H9 (cell line): ENCODE data around the gene ZNF616. TPM values are rescaled to one million over a fixed set of nuclear protein-coding genes. Genes with fewer than 3 reads are reported as not detected.
A peak's percentile ranks its signal among the peaks of the same experiment; 100 is the strongest.

Experiments used
- DNase-seq: peaks from one replicate; pipeline ENCODE4 v3.0.0-alpha.2; 2017
- H2AFZ ChIP-seq: one replicate; pipeline ENCODE4 v1.6.1; 2013; ENCODE audit warnings: mild to moderate bottlenecking, low read length, control low read depth, moderate library complexity
- H2AK5ac ChIP-seq: 2 replicates; pipeline ENCODE4 v1.6.1; 2013; ENCODE audit warnings: low read length, control low read depth, mixed read lengths; ENCODE audit not compliant: insufficient read length
- H2BK120ac ChIP-seq: one replicate; pipeline ENCODE4 v1.6.1; 2013; ENCODE audit warnings: low read depth, mild to moderate bottlenecking, low read length, control low read depth, inconsistent platforms; ENCODE audit not compliant: poor library complexity, severe bottlenecking
- H2BK12ac ChIP-seq: 2 replicates; pipeline ENCODE4 v1.6.1; 2013; ENCODE audit warnings: low read length, control low read depth, mixed read lengths, low read depth; ENCODE audit not compliant: insufficient read length
- H2BK15ac ChIP-seq: 2 replicates; pipeline ENCODE4 v1.6.1; 2013; ENCODE audit warnings: low read depth, low read length, control low read depth
- H2BK20ac ChIP-seq: one replicate; pipeline ENCODE4 v1.6.1; 2013; ENCODE audit warnings: low read depth, mild to moderate bottlenecking, low read length, control low read depth, inconsistent platforms; ENCODE audit not compliant: poor library complexity, severe bottlenecking
- H2BK5ac ChIP-seq: 2 replicates; pipeline ENCODE4 v1.6.1; 2013; ENCODE audit warnings: low read length, control low read depth, mixed read lengths; ENCODE audit not compliant: insufficient read length
- H3K14ac ChIP-seq: 2 replicates; pipeline ENCODE4 v1.6.1; 2013; ENCODE audit warnings: low read length, control low read depth; ENCODE audit not compliant: insufficient read depth
- H3K18ac ChIP-seq: 2 replicates; pipeline ENCODE4 v1.6.1; 2013; ENCODE audit warnings: low read depth, mild to moderate bottlenecking, mixed read lengths, low read length, control low read depth; ENCODE audit not compliant: insufficient read length
- H3K23ac ChIP-seq: 2 replicates; pipeline ENCODE4 v1.6.1; 2013; ENCODE audit warnings: low read length, control low read depth, mixed read lengths, low read depth; ENCODE audit not compliant: insufficient read length
- H3K23me2 ChIP-seq: 2 replicates; pipeline ENCODE4 v1.6.1; 2013; ENCODE audit warnings: low read depth, mild to moderate bottlenecking, mixed read lengths, low read length, control low read depth; ENCODE audit not compliant: insufficient read length, poor library complexity, severe bottlenecking
- H3K27ac ChIP-seq: 2 replicates; pipeline ENCODE4 v1.5.1; 2013; ENCODE audit warnings: low read length, control low read depth, mixed read lengths, low read depth; ENCODE audit not compliant: insufficient read length
- H3K27me3 ChIP-seq: 2 replicates; pipeline ENCODE4 v1.6.1; 2013; ENCODE audit warnings: low read length, control low read depth, inconsistent platforms; ENCODE audit not compliant: insufficient read depth
- H3K4ac ChIP-seq: 2 replicates; pipeline ENCODE4 v1.6.1; 2013; ENCODE audit warnings: low read depth, mild to moderate bottlenecking, control low read depth, inconsistent platforms, low read length, moderate library complexity
- H3K4me1 ChIP-seq: 2 replicates; pipeline ENCODE4 v1.6.1; 2013; ENCODE audit warnings: low read length, control low read depth, inconsistent platforms; ENCODE audit not compliant: insufficient read depth
- H3K4me2 ChIP-seq: 2 replicates; pipeline ENCODE4 v1.6.1; 2013; ENCODE audit warnings: low read length, control low read depth, mixed read lengths; ENCODE audit not compliant: insufficient read length, insufficient read depth
- H3K56ac ChIP-seq: 2 replicates; pipeline ENCODE4 v1.6.1; 2013; ENCODE audit warnings: low read depth, mild to moderate bottlenecking, mixed read lengths, low read length, control low read depth; ENCODE audit not compliant: insufficient read length
- H3K79me1 ChIP-seq: 2 replicates; pipeline ENCODE4 v1.6.1; 2013; ENCODE audit warnings: low read depth, mild to moderate bottlenecking, moderate library complexity, low read length, control low read depth, inconsistent platforms; ENCODE audit not compliant: insufficient read depth, poor library complexity, severe bottlenecking
- H3K79me2 ChIP-seq: 2 replicates; pipeline ENCODE4 v1.6.1; 2013; ENCODE audit warnings: low read length, control low read depth, inconsistent platforms; ENCODE audit not compliant: insufficient read depth
- H3K9ac ChIP-seq: 2 replicates; pipeline ENCODE4 v1.6.1; 2013; ENCODE audit warnings: low read length, control low read depth, mixed read lengths; ENCODE audit not compliant: insufficient read length; ENCODE audit errors: extremely low read depth
- H3K9me3 ChIP-seq: one replicate; pipeline ENCODE4 v1.6.1; 2013; ENCODE audit warnings: low read depth, low read length, inconsistent platforms; ENCODE audit not compliant: control insufficient read depth
- H3T11ph ChIP-seq: one replicate; pipeline ENCODE4 v1.6.1; 2013; ENCODE audit warnings: mild to moderate bottlenecking, low read length, control low read depth, inconsistent platforms
- H4K20me1 ChIP-seq: one replicate; pipeline ENCODE4 v1.6.1; 2013; ENCODE audit not compliant: control insufficient read depth, insufficient read length, insufficient read depth
- H4K5ac ChIP-seq: 2 replicates; pipeline ENCODE4 v1.6.1; 2013; ENCODE audit warnings: low read depth, mild to moderate bottlenecking, mixed read lengths, low read length, control low read depth; ENCODE audit not compliant: insufficient read length
- H4K8ac ChIP-seq: replicated peaks from 2 replicates; pipeline ENCODE4 v1.6.1; 2013; ENCODE audit warnings: low read length, control low read depth, mixed read lengths, low read depth; ENCODE audit not compliant: insufficient read length
- H4K91ac ChIP-seq: 2 replicates; pipeline ENCODE4 v1.6.1; 2013; ENCODE audit warnings: low read depth, mild to moderate bottlenecking, moderate library complexity, mixed read lengths, low read length, control low read depth; ENCODE audit not compliant: insufficient read length
- H3K27ac Mint-ChIP-seq, 3 experiments: 2 replicates in 2 of 3; 3 replicates in 1 of 3; pipeline ENCODE4 v1.8.0; 2020 to 2021; ENCODE audit warnings: mixed read lengths in 3 of 3, mild to moderate bottlenecking in 1 of 3, moderate library complexity in 1 of 3
- H3K27me3 Mint-ChIP-seq: 2 replicates; pipeline ENCODE4 v1.8.0; 2021; ENCODE audit warnings: low read depth, mild to moderate bottlenecking, moderate library complexity, mixed read lengths
- H3K36me3 Mint-ChIP-seq, 3 experiments: 2 replicates in 2 of 3; 3 replicates in 1 of 3; pipeline ENCODE4 v1.8.0; 2020 to 2021; ENCODE audit warnings: low read depth in 3 of 3, mixed read lengths in 3 of 3; ENCODE audit not compliant: insufficient read depth in 1 of 3
- H3K4me1 Mint-ChIP-seq, 2 experiments: 2 replicates each; pipeline ENCODE4 v1.8.0; 2020; ENCODE audit warnings: mixed read lengths in 2 of 2
- H3K4me3 Mint-ChIP-seq, 2 experiments: 2 replicates in 1 of 2; 3 replicates in 1 of 2; pipeline ENCODE4 v1.8.0; 2020 to 2021; ENCODE audit warnings: mild to moderate bottlenecking in 2 of 2, mixed read lengths in 2 of 2, moderate library complexity in 1 of 2
- H3K9me3 Mint-ChIP-seq, 2 experiments: 2 replicates in 1 of 2; 3 replicates in 1 of 2; pipeline ENCODE4 v1.8.0; 2020; ENCODE audit warnings: mild to moderate bottlenecking in 2 of 2, mixed read lengths in 2 of 2, moderate library complexity in 1 of 2
- WGBS: extraction: QIAGEN DNeasy Blood & Tissue Kit; methylation state at CpG from one replicate; pipeline ENCODE4 v1.1.7; 2013; ENCODE audit warnings: missing lambda C conversion rate, low lambda C conversion rate, mixed read lengths; ENCODE audit not compliant: insufficient read length; ENCODE audit errors: extremely low coverage; 5-methylcytosine and 5-hydroxymethylcytosine counted together
- total RNA-seq: library from RNA; stranded (reverse); gene quantifications from 2 replicates; pipeline ENCODE4 v1.2.1, GENCODE V29; 2021
- TF ChIP-seq, protein P1 (sequence below): fragments of 200-600 bp; sonication (generic); conservative IDR thresholded peaks from 3 replicates; pipeline ENCODE4 v1.8.0; 2021; ENCODE audit warnings: antibody characterized with exemption, mild to moderate bottlenecking

The ZNF616 gene
- total RNA-seq, 1 experiment from 2014 or later, result 32.0 TPM

DNA sequence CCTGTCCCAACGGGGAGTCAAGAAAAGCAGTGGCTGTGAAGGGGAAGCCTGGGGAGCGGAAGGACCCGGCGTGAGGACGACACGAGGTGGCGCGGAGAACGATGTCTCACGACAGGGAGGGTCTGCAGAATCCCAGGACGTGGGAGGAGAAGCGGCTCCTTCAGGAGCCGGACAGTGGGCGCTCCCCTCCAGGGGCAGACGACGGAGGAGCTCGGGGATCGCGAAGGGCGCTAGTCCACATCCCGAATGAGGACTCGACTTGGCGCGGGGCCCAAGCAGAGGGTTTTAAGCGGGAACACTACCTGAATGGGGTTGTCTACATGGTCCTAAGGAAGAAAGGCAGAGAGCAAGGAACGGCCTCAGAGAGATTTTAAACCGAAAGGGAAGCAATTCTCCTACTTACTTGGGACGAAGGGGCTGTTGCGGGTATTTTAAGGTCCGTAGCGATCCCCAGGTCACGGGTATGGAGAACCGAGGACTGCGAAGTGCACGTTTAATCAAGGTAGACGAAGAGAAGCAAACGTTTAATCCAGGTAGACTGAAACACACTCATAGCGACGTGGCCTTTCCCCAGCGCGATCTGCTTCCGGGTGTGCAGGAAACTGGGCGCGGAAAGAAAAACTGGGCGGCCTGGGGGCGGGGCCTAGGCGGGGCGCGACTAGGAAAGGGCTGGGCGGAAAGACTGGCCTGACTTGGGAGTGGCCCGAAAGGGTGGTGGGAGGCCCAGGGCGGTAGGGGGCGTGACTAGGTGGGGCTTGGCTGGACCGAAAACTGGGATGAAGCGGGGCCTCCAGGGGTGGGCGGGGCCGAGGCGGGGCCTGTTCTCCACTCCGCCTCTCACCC, 44.3 kb downstream of the ZNF616 start, which contains the start of gene ZNF841:
Gene ZNF841, minus strand, starts transcription at position 594 of the 843 bp plus-strand sequence. CDS start 10,964 bp downstream, outside the sequence.
- no peak within 1 kb of the TSS for H2BK15ac ChIP-seq

More for the DNA sequence above, 44.3 kb downstream of the ZNF616 start, which contains the start of gene ZNF841:
- no peak within 1 kb of the TSS for H4K8ac ChIP-seq
- no peak within 1 kb of the TSS for H3K23ac ChIP-seq
- H3K9me3 ChIP-seq, result peaks cover 26% of the 10 kb centered on the region
- peak within 1 kb of the TSS; percentile 83 for H3K9ac ChIP-seq
- no peak within 1 kb of the TSS for H3K27ac ChIP-seq
- Mint-ChIP-seq H3K27me3 (peaks cover 5% of the 10 kb centered on the region; the same call in 1 of the 2 replicates), H3K9me3 (peaks cover 48 to 79% of the 10 kb centered on the region in 2 experiments), H3K4me1 (peaks cover 13 to 14% of the 10 kb centered on the region in 2 experiments), H3K4me3 (peak within 1 kb of the TSS; percentile 93 to 94), H3K27ac (peak within 1 kb of the TSS; percentile 56 to 97 (median 92); a peak in 6 of 7 replicates), H3K36me3 (peaks cover 34 to 48% (median 39%) of the 10 kb centered on the region in 3 experiments)
- no CpG with 5 or more reads among the region's 59 CpGs for WGBS
- H2AK5ac ChIP-seq, result no peak within 1 kb of the TSS
- H2BK5ac ChIP-seq, result no peak within 1 kb of the TSS
- peak within 1 kb of the TSS; percentile 69 for H3K18ac ChIP-seq
- no peak within 1 kb of the TSS for H2BK120ac ChIP-seq
- DNase-seq, result peak; percentile 98
- no peaks in the 10 kb centered on the region for H4K20me1 ChIP-seq
- H4K5ac ChIP-seq, result no peak within 1 kb of the TSS
- no peak within 1 kb of the TSS for H2BK20ac ChIP-seq
- peak within 1 kb of the TSS; percentile 92 for H3K4me2 ChIP-seq
- peak within 1 kb of the TSS; percentile 60 for H2AFZ ChIP-seq
- H2BK12ac ChIP-seq, result no peak within 1 kb of the TSS
- no peaks in the 10 kb centered on the region for H3K4me1 ChIP-seq
- H3K27me3 ChIP-seq, result no peaks in the 10 kb centered on the region
- no peaks in the 10 kb centered on the region; the same call in 1 of the 2 replicates for H3K79me2 ChIP-seq
- H3K79me1 ChIP-seq, result no peaks in the 10 kb centered on the region
- H3K23me2 ChIP-seq, result peaks cover 9% of the 10 kb centered on the region
- H3K56ac ChIP-seq, result no peak within 1 kb of the TSS
- TF ChIP-seq, protein P1, sequence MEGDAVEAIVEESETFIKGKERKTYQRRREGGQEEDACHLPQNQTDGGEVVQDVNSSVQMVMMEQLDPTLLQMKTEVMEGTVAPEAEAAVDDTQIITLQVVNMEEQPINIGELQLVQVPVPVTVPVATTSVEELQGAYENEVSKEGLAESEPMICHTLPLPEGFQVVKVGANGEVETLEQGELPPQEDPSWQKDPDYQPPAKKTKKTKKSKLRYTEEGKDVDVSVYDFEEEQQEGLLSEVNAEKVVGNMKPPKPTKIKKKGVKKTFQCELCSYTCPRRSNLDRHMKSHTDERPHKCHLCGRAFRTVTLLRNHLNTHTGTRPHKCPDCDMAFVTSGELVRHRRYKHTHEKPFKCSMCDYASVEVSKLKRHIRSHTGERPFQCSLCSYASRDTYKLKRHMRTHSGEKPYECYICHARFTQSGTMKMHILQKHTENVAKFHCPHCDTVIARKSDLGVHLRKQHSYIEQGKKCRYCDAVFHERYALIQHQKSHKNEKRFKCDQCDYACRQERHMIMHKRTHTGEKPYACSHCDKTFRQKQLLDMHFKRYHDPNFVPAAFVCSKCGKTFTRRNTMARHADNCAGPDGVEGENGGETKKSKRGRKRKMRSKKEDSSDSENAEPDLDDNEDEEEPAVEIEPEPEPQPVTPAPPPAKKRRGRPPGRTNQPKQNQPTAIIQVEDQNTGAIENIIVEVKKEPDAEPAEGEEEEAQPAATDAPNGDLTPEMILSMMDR, result no peak; the same call in 2 of the 3 replicates
- no peak within 1 kb of the TSS for H4K91ac ChIP-seq
- H3T11ph ChIP-seq, result no peak within 1 kb of the TSS
- H3K4ac ChIP-seq, result no peak within 1 kb of the TSS
- peak within 1 kb of the TSS; percentile 82; the same call in 1 of the 2 replicates for H3K14ac ChIP-seq
